Kasumi-1 (cell line): ENCODE results near the gene RNASE8.

Experiments
- DNase-seq, 2 experiments: peaks; one replicate each; lab custom pipeline; 2025; lab: John Stamatoyannopoulos, UW

Gene RNASE8

DNA sequence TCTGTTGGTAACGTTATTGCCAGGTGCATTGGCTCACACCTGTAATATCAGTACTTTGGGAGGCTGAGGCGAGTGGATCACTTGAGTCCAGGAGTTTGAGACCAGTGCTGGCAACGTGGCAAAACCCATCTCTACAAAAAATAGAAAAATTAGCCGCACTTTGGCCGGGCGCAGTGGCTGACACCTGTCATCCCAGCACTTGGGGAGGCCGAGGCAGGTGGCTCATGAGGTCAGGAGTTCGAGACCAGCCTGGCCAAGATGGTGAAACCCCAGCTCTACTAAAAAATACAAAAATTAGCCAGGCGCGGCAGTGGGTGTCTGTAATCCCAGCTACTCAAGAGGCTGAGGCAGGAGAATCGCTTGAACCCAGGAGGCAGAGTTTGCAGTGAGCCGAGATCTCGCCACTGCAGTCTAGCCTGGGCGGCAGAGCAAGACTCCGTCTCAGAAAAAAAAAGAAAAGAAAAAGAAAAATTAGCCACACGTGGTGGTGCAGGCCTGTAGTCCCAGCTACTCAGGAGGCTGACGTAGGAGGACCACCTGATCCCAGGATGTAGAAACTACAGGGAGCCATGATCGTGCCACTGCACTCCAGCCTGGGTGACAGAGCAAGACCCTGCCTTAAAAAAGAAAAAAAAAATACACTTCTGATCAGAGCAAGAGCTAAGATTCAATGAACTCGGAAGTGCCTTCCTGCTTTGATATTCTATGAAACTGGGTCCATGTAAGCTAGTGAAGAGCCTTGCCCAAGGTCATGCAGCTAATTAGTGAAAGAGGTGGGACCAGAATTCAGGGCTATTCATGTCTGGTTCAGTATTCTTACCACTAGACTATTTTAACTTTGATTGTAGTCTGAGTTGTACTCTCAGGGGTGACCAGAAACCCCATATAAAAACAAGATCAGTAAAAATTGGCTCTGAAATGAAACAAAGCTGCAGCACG is 4.2 kb upstream of the RNASE8 start:
- no peak for DNase-seq

DNA sequence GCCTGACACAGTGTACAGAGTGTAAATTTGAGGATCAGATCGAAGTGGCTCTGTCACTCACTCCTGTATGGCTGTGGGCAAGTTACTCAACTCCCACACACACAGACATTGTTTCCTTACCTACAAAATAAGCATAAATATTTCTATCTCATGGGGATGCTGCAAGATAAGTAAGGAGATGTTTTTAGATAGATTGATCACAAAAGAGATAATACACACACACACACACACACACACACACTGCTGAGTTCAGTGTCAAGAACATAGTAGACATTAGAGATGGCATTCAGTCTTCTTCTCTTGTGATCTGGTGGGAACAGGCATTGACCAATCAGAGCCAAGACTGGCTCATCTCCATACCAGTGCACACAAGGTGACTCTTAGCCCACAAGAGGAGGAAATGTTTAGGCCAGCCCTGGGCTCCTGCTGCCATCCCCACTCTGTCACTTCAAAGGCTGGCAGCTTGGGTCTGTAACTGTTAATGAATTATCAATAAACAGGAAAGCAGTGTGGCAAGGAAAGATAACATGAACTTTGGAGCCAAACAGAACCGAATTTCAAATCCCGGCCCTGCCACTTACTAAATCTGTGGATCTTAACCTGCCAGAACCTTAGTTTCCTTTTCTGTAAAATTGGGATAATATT is 3.4 kb upstream of the RNASE8 start:
- DNase-seq: no peak

DNA sequence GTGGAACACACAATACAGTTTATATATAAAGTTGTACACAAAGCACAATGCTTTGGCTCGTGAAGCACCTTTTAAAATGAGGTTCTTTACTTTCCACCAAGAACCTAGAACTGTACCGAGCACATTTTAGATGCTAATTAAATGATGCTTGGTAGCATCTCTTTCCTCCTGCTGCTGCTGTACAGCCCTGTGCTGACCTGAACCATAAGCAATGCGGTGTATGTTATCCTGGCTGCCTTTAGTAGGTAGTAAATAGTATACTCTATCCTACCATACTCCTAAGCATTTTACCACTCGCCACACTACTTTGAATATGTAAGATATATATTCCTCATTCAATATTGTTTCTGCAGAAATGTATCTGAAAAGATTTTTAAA is 2.9 kb upstream of the RNASE8 start:
- no peak for DNase-seq

DNA sequence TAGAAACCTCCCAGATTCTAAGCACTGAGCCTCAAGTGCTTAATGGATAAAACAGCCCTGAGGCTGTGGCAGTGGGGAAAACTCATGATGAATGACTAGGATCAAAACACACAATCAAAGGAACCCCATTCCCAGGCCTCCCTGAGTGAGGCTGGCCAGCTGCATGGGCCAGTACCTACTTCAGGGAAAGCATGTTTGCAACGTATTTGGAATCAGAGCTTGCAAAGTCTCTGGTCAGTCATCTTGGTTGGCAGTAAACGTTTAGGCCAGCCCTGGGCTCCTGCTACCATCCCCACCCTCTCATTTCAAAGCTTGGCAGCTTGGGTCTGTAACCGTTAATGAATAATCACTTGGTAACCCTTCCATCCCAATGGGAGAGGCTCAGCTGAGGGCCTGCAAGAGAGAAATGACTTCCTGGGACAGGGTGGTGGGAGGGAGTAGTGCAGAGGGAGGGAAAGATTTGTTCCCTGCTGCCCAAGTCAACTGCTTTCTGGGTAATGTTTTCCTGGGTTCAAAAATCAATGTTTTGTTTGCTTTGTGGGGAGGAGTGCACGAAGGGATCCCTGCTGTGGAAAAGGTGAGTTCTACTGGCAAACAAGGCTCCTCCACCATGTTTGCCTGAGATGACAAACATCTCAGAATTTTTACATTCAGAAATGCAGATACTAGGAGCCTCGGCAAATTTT is 2.0 kb upstream of the RNASE8 start:
- no peak for DNase-seq

DNA sequence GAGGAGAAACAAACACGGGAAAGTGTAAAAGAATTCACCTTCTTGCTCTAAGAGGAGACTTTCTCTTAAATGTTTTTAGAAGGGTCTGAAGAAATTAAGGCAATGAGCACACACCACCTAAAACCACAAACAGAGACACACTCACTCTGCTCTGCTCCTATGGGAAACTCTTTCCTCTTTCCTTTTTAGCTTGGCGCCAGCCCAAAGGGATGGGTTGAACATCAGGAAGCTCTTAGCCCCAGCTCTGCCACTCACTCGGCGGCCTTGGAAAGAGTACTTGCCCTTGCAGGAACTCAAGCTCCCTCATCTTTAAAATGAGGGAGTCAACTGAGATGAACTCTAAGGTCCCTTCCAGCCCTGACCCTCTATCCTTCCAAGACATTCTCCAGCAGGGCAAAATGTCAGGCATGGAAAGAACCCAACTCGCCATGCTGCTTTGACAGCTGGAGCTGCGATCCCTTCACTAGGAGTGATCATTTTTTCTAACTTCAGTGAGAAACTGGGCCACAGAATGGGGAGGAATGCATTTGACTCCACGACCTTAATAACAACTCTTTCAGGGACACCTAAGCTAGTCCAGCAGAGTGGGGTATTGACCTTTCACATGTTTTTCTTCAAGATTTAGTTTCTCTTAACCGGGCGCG is 980 bp upstream of the RNASE8 start:
- DNase-seq: peak in 1 of 2 experiments; percentile 30

DNA sequence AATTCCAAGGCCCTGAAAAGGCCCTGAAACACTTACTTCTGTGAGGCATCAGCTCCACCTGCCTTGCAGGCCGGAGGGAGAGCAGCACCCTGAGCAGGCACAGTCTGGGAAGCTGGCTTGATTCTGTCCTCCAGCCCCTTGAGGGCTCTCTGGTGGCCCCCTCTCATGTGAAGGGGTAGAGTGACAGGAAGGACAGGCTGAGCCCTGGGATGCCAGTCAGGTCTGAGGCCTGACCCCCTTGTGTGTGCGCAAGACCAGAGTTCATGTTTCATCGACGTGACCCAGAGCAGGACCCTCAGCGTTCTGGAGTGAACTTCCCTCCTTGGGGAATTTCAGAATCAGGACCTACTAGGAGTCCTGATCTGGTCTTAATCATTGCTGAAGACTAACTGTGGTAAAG is 1.3 kb downstream of the RNASE8 start:
- no peak for DNase-seq

DNA sequence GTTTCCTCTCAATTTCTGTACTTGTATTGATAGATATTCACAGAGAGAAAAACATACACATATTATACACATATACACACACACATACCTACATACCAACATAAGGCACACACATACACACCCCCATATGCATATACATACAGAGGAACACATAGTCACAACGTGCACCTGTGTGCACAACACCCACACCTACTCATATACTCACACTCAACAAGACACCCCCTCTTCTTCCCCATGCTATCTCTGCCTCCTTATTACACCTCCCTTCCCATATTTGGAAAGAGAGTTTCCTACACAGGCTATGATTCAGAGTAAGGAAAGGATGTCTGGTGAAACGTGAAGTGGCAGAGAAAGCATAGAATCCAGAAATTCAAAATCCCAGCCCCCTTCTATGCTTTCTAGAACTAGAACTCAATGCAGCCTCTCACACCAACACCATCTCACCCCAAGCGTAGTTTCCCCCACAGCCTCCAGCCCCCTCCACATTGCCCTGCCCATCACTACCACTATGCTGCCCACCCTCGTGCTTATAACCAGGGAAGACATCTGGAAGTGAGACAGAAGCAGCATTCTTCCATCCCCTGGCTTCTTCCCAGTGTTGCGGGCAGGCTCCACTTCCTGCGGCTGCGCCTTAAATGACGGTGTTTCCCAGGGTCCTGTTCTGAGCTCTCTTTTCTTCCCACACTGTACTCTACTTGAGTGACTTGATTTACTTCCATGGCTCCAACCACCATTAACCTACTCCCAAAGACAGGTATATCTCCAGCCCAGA is 2.4 kb downstream of the RNASE8 start:
- no peak for DNase-seq

DNA sequence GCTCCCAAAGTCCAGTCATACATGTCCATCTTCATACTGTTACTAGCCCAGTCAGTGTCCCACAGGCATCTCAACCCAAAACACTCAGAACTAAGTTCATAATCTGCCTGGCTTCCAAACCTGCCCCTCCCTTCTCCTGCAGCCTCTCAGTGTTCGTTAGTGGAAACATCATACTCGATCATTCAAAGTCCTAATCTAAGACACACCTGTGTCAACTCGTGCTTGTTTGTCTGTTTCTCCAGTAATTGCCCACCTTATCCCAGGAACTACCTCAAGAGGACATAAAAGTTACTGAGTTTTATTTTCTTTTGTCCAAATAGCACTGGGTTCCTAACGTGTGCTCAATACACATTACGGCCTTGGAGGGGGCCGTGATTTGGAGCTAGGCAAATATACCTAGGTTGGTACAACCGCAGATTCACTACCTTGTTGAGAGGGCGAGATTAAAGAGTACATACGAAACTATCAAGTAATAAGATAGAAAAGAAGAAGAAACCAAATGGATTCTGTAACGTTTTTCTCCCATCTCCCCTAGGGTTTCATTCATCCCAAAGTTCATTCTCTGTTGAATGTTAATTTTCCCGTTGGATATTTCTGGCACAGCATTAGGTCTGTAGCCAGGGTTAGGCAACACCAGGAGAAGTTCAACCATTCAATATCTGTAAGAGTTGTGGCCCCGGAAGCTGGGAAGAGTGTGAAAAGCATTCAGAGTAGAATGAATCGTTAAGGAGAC is 3.2 kb downstream of the RNASE8 start:
- no peak for DNase-seq

DNA sequence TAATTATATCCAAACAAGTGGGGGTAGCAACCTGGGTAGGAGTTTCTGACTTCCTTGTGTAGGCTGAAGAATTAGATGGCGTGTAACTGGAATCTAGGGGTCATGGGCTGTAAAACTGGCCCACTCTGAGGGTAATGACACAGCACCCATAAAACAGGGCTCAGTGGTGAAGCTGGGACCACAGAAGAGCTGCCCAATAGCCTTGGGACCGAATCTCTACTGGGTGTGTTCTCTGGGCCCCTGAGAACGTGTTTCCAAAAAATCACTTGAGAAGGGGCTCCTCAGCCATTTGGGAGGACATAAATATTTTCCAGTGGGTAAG is 3.7 kb downstream of the RNASE8 start:
- no peak for DNase-seq

DNA sequence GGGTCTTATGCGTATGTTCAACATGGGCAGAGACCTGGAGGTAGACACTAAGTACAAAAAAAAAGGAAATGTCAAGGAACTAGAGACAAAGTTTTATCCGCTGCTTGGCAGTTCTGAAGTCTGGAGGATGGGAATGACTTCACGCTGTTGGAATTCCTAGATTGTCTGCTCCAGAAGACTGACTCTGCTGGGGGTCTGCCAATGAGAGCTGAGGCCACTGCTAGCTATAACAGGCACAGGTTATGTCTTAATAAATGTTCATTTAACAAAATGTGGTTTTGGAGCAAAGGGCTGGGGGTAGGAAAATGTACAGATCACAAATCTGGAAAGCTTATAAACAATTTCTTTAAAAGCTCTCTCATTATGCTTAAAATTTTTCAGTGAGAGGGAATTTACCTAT is 5.9 kb downstream of the RNASE8 start:
- no peak for DNase-seq

DNA sequence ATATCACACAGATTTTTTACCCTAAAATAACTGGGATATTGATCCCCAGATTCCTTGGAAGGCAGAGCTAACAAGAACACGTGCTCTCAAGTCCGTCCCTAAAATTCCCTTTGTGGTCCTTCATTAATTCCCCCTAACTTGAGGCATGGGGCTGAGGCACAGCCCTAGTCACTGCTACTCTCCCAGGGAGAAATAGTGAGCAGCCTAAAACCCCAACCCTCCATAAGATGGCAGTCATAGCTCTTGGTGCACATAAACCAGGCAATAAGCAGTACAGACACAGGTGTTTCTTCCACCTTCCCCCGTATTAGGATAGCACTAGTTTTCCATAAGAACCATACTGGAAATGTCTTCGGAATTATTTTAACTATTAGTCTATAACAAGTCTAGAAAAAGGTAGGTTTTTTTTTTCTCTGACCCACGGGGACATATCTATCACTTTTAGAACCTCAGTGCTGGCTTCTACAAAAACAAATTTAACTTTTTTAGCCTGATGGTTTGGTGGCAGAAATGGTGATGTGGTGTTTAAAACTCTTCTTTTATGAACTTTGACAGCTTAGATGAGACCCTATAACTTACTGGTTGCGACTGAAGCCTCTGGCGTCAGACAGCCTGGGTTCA is 9.4 kb downstream of the RNASE8 start:
- DNase-seq: peak; percentile 37 to 49

DNA sequence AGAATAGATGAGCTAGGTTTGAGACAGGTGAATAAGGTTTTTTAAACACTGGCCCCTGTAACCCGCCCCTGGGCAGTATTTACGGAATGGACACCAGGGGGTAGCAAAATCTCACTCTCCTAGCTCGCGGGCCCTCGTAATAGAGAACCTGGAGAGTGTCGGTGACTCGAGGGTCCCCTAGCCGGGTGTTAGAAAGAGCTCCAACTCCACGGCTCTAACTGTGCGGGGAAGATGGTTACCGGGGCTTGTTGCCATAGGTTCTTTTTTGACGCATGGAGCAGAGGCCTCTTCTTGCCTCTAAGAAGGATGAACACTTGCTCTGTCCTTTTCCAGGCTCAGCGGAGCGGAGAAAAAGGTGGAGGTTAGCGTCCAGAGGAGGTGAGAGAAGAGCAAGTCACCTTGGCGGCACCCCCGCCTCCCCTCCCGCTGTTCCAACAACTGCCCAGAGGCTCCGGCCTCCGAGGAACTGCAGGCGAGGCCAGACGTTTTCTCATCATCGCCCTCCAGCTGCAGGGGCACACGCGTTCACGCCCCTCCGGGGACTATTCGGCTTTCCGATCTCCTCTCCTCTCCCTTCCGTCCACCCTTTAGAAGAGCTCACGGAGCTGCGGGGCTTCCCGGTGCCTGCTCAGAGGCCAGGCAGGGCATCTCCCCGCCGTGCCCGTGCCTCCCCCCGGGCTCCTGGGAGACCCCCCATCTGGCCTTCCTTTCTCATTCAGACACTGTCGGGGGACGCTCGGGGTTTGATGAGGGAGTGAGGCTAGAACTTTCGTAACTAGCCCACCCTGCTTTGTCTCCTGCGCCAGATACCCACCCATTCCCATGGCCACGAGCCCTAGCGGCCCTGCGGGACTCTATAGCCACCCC is 11.1 kb downstream of the RNASE8 start:
- DNase-seq: peak; percentile 70 to 76

DNA sequence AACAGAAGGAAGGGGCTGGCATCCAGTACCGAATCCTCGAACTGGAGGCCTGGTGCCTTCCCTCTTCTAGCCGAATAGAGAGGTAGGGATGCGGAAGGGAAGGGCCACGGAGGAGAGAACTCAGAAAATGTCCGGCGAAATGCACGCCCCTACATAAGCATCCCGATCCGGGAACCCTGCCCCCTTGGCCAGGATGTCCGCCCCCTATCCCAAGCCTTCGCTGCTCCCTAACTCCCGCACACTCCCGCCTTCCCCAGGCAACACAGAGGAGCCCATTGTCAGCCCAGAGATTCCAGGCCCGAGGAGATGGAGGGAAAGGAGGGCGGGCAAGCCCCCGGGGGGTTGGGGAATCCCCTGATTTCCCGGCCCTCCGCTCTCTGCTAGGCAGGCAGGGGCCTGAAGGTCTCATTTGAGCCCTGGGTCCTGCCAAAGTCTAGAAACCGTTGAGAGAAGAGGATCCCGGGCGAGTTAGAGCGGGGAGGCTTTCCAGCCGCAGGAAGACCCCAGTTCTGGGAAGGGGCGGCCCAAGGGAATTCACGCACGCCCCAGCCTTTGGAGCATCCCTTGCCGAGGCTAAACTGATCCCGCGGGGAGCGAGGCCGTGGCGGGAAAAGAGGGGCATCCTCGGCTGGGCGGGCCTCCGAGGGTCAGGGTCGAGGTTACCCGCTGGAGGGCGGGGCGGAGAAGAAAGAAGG is 11.9 kb downstream of the RNASE8 start:
- DNase-seq: no peak

DNA sequence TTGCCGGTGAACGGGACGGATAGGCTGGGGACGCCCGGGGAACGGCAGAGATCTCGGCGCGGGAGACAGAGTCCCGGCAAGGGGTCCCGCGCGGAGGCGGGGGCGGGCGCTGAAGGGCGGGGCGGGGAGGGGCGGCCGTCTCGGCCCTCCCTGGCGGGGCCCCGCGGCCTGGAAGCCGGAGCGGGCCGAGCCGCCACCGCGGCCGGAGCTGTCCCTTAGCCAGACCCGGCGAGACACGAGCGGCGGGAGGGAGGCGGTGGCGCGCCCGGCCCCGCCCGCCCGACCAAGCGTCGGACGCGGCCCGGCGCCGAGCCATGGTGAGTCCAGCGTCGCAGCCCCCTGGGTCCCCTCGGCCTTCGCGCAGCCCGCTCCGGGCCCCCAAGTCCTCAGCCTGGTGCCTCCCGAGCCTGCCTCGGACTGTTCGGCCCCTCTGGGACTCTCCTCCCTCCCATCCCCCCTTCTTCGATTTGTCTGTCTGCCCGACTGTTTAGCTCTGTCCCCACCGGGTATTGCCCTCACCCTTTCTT is 12.5 kb downstream of the RNASE8 start, which contains the start of gene ARHGEF40:
Gene ARHGEF40 (plus strand): TSS at position 222 of the 527 bp plus-strand sequence. CDS start 93 bp downstream, at position 315.
- no peak for DNase-seq

DNA sequence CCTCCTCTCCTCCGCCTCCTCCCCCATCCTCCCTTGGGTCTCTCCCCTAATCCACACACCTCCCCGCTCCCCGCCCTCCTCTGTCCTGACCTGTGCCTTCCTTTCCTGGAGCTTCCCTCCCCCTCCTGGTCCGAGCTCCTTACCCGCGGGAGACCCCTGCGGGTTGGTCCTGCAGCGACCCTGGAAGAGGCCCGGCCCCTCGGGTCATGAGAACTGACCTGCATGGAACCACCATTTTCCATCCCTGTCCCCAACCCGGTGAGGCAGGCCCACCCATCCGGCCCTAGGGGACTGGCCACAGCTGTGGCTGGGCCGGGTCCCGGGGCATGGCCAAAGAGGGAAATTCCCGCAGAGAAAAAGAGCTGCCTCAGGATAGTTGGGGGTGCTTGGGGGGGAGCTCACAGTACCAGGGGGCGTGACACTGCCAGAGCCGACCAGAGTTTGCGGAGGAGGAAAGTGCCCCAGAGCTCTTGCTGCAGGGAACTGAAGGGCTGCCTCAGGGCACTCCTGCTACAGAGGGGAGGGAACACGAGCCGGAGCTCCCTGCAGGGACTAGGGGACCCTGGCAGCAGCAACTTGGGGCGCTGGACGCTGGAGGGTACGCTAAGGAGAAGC is 13.1 kb downstream of the RNASE8 start:
- peak; percentile 68 to 71 for DNase-seq

DNA sequence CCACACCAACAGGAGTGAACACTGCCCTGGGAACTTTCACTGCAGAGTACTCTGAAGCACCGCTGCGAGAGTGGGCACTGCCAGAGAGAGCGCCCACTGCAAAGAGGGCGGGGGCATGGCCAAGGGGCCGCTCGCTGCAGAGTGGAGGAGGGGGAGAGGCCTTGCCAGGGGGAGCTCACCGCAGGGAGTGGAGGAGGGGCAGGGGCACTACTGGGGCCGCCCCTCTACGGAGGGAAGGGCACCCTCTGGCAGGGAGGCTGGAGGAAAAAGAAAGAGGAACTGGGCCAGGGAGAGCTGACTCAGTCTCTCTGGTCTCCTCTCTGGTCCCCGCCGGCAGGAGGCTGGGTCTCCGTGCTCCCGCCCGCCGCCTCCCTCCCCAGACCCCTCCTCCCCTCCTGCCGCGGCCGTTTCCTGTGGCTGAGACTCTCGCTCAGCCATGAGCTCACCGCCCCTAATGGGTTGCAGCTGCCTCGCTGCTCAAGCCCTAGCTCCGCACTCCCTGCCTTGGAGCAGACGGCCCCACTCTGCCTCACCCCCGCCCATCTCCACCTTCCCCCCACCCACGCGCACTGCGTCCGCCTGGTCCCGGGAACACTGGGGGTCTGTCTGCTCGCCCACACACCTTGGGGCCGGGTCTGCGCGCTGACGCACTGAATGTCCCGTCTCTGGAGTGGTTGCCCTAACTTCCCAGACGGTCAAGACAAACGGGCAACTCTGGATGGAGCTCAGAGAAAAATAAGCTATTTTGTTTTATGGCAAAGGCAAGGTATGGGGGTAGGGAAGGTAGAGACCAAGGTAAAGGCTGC is 13.8 kb downstream of the RNASE8 start:
- peak; percentile 96 to 97 for DNase-seq

DNA sequence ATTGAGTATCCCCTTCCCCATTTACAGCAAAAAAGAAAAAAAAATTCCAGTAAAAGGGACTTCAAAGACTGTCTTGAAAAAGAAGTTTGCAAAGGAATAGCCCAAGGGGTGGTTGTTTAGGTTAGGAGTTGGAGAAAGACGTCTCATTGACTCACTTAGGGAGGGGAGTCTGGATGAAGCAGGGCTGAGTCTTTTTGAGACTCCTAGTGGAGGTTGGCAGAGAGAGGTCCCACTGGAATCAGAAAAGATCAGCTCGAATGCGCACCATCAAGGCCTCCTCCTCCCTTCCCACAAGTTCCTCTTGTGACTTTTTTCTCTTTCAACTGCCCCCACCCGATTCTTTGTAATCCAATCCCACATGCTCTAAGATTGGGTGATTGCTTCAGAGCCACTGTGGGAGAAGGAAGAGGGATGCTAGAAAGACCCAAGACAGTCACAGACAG is 14.4 kb downstream of the RNASE8 start:
- DNase-seq: peak; percentile 93 to 94
